ENCODE measurements around the gene BCL7A. TPM values are rescaled to one million over a fixed set of nuclear protein-coding genes. Genes with fewer than 3 reads are reported as not detected.
"Not testable (repeated sequence)": the region's sequence is repeated elsewhere in the genome, so short reads cannot be mapped to it uniquely, and the experiment has no call there.

BCL7A gene
- total RNA-seq, 1 donor from 2014 or later: 11.4 TPM

- DNase-seq (no peak), ATAC-seq (no peak)
- TF ChIP-seq, protein P1, sequence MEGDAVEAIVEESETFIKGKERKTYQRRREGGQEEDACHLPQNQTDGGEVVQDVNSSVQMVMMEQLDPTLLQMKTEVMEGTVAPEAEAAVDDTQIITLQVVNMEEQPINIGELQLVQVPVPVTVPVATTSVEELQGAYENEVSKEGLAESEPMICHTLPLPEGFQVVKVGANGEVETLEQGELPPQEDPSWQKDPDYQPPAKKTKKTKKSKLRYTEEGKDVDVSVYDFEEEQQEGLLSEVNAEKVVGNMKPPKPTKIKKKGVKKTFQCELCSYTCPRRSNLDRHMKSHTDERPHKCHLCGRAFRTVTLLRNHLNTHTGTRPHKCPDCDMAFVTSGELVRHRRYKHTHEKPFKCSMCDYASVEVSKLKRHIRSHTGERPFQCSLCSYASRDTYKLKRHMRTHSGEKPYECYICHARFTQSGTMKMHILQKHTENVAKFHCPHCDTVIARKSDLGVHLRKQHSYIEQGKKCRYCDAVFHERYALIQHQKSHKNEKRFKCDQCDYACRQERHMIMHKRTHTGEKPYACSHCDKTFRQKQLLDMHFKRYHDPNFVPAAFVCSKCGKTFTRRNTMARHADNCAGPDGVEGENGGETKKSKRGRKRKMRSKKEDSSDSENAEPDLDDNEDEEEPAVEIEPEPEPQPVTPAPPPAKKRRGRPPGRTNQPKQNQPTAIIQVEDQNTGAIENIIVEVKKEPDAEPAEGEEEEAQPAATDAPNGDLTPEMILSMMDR (IDR thresholded peaks at IDR 0.05): no peak
- Histone ChIP-seq H3K36me3 (no peaks in the 10 kb centered on the region), H3K4me3 (no peak overlapping the region), H3K4me1 (peaks cover 3% of the 10 kb centered on the region), H3K27me3 (no peaks in the 10 kb centered on the region), H3K27ac (no peak overlapping the region), H3K9me3 (no peaks in the 10 kb centered on the region)
- intact Hi-C loops (cut with DNase I): no loop called here
These were observed 35.0 kb upstream of the BCL7A start for GRCh38 chr12:121986489-121987245.

DNA sequence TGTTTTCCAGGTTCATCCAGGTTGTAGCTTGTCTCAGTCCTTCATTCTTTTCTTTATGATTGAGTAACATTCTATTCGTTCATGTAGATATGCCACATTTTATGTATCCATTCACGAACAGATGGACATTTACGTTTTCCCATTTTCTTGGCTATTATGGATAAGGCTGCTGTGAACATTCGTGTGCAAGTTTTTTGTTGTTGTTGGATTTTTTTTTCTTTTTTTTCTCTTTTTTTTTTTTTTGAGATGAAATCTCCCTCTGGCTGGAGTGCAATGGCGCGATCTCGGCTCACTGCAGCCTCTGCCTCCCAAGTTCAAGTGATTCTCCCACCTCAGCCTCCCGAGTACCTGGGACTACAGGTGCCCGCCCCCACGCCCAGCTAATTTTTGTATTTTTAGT, 33.2 kb upstream of the BCL7A start:
- H3K9me3 ChIP-seq; H3K4me1 ChIP-seq; intact Hi-C loops (cut with DNase I); H3K27me3 ChIP-seq; H3K36me3 ChIP-seq; H3K4me3 ChIP-seq; ATAC-seq; H3K27ac ChIP-seq; DNase-seq: not testable (repeated sequence)

- ATAC-seq (no peak), DNase-seq (no peak)
- H3K9me3 ChIP-seq: no peaks in the 10 kb centered on the region
- H3K4me3 ChIP-seq: no peak overlapping the region
- no peaks in the 10 kb centered on the region for H3K36me3 ChIP-seq
- no peaks in the 10 kb centered on the region for H3K27me3 ChIP-seq
- intact Hi-C loops (cut with DNase I): no loop called here
- H3K27ac ChIP-seq: no peak overlapping the region
- peaks cover 7% of the 10 kb centered on the region for H3K4me1 ChIP-seq
- TF ChIP-seq, protein P1 (IDR thresholded peaks at IDR 0.05): no peak
These were observed 32.2 kb upstream of the BCL7A start for GRCh38 chr12:121989276-121990113.

DNA sequence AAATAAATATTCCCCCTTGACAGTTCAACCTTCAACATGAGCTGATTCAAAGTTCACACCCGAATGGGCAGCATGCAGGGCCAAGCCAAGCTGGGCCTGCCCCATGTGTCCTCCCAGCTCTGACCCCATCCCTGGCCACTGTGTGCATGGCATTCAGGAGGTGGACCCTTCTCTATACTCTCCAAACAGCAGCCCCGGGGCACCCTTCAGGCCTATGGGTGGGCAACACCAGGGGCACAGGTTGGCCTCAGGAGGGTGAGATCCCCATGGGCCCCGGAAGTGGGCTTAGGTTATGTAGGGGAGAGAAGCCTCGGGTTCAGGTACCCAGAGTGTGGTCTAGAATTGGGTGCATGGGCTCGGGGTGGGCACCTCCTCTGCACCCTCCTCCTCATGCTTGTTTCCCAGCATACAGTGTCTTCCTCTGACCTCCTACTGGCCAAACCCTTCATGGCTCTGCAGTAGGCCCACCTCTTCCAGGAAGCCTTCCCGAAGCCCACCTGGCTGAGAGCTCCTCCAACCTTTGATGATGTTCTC, 31.5 kb upstream of the BCL7A start:
- no peaks in the 10 kb centered on the region for H3K9me3 ChIP-seq
- no peak overlapping the region for H3K4me3 ChIP-seq
- H3K27ac ChIP-seq: no peak overlapping the region
- no peak for DNase-seq
- ATAC-seq: no peak
- intact Hi-C loops (cut with DNase I): no loop called here
- TF ChIP-seq, protein P1 (IDR thresholded peaks at IDR 0.05): no peak
- H3K4me1 ChIP-seq: peaks cover 7% of the 10 kb centered on the region
- H3K27me3 ChIP-seq: no peaks in the 10 kb centered on the region
- H3K36me3 ChIP-seq: no peaks in the 10 kb centered on the region

- ATAC-seq: peak; percentile 63
- intact Hi-C loops (cut with DNase I): no loop called here
- peak overlapping the region; percentile 61 for H3K27ac ChIP-seq
These were observed 30.7 kb upstream of the BCL7A start for GRCh38 chr12:121990692-121991603.

More at GRCh38 chr12:121990692-121991603, 30.7 kb upstream of the BCL7A start:
- Histone ChIP-seq H3K4me1 (peaks cover 7% of the 10 kb centered on the region), H3K9me3 (no peaks in the 10 kb centered on the region), H3K4me3 (no peak overlapping the region), H3K36me3 (no peaks in the 10 kb centered on the region), H3K27me3 (no peaks in the 10 kb centered on the region)
- DNase-seq: no peak
- TF ChIP-seq, protein P1 (IDR thresholded peaks at IDR 0.05): no peak

Measured in upper lobe of right lung (tissue), 1 donor.